Astrocyte (in vitro differentiated cells and primary cell): ENCODE results near the gene PPP2R2C. TPM values are rescaled to one million over a fixed set of nuclear protein-coding genes. Genes with fewer than 3 reads are reported as not detected.

ENCODE experiments used
- DNase-seq: peaks from one replicate; pipeline ENCODE4 v3.0.0-alpha.2; 2010; ENCODE audit warnings: low read depth
- FAIRE-seq: peaks from 2 replicates; lab custom pipeline; 2011; peaks lifted over from hg19 to GRCh38; lab: Jason Lieb, UNC
- H2AFZ ChIP-seq: 2 replicates; pipeline ENCODE4 v1.6.0; 2012; ENCODE audit warnings: low read depth, low read length, inconsistent platforms
- H3K27ac ChIP-seq: 2 replicates; pipeline ENCODE4 v1.5.1; 2011; ENCODE audit warnings: low read depth, low read length, inconsistent platforms
- H3K27me3 ChIP-seq: 2 replicates; pipeline ENCODE4 v1.6.0; 2011; ENCODE audit warnings: low read length, inconsistent platforms; ENCODE audit not compliant: insufficient read depth
- H3K36me3 ChIP-seq: 2 replicates; pipeline ENCODE4 v1.5.1; 2011; ENCODE audit warnings: low read length, inconsistent platforms; ENCODE audit not compliant: insufficient read depth
- H3K4me1 ChIP-seq: 2 replicates; pipeline ENCODE4 v1.5.1; 2011; ENCODE audit warnings: low read length, inconsistent platforms; ENCODE audit not compliant: insufficient read depth
- H3K4me2 ChIP-seq: 2 replicates; pipeline ENCODE4 v1.6.0; 2012; ENCODE audit warnings: low read length, inconsistent platforms
- H3K4me3 ChIP-seq: 2 replicates; pipeline ENCODE4 v1.5.1; 2011; ENCODE audit warnings: low read depth, mild to moderate bottlenecking, low read length, inconsistent platforms; ENCODE audit not compliant: insufficient read depth
- H3K79me2 ChIP-seq: 2 replicates; pipeline ENCODE4 v1.6.0; 2012; ENCODE audit warnings: mild to moderate bottlenecking, low read length, inconsistent platforms; ENCODE audit not compliant: insufficient read depth
- H3K9ac ChIP-seq: 2 replicates; pipeline ENCODE4 v1.6.0; 2012; ENCODE audit warnings: mild to moderate bottlenecking, low read length, inconsistent platforms
- H3K9me3 ChIP-seq: 2 replicates; pipeline ENCODE4 v1.5.1; 2012; ENCODE audit warnings: low read depth, mild to moderate bottlenecking, low read length, inconsistent platforms; ENCODE audit not compliant: insufficient read depth
- H4K20me1 ChIP-seq: 2 replicates; pipeline ENCODE4 v1.6.0; 2012; ENCODE audit warnings: low read length, inconsistent platforms; ENCODE audit not compliant: insufficient read depth
- H3K27ac Mint-ChIP-seq: one replicate; pipeline ENCODE4 v1.8.0; 2021; ENCODE audit warnings: mild to moderate bottlenecking, mixed read lengths; ENCODE audit not compliant: unreplicated experiment
- H3K27me3 Mint-ChIP-seq: one replicate; pipeline ENCODE4 v1.8.0; 2021; ENCODE audit warnings: low read depth, mixed read lengths; ENCODE audit not compliant: unreplicated experiment
- H3K36me3 Mint-ChIP-seq: one replicate; pipeline ENCODE4 v1.8.0; 2021; ENCODE audit warnings: low read depth, mixed read lengths; ENCODE audit not compliant: unreplicated experiment
- H3K4me1 Mint-ChIP-seq: one replicate; pipeline ENCODE4 v1.8.0; 2021; ENCODE audit warnings: low read depth, mixed read lengths; ENCODE audit not compliant: unreplicated experiment
- H3K4me3 Mint-ChIP-seq: one replicate; pipeline ENCODE4 v1.8.0; 2021; ENCODE audit warnings: mild to moderate bottlenecking, moderate library complexity, mixed read lengths; ENCODE audit not compliant: unreplicated experiment
- H3K9me3 Mint-ChIP-seq: one replicate; pipeline ENCODE4 v1.8.0; 2021; ENCODE audit warnings: mild to moderate bottlenecking, mixed read lengths; ENCODE audit not compliant: unreplicated experiment
- EZH2 ChIP-seq: IDR thresholded peaks from 2 replicates; pipeline ENCODE4 v1.6.1; 2012; ENCODE audit warnings: mild to moderate bottlenecking, low read length, inconsistent platforms; ENCODE audit not compliant: insufficient read depth
- total RNA-seq: library from RNA; stranded (reverse); gene quantifications from 2 replicates; pipeline ENCODE4 v1.2.1, GENCODE V29; 2021
- TF ChIP-seq, protein P1 (sequence below): IDR thresholded peaks from 2 replicates; pipeline ENCODE4 v1.5.1; 2011; ENCODE audit warnings: low read depth, mild to moderate bottlenecking, inconsistent platforms, low read length, moderate library complexity; ENCODE audit not compliant: insufficient read depth

Gene PPP2R2C
- total RNA-seq, 1 donor from 2014 or later, result 1.1 TPM

- TF ChIP-seq EZH2, result no peak
- TF ChIP-seq, protein P1, sequence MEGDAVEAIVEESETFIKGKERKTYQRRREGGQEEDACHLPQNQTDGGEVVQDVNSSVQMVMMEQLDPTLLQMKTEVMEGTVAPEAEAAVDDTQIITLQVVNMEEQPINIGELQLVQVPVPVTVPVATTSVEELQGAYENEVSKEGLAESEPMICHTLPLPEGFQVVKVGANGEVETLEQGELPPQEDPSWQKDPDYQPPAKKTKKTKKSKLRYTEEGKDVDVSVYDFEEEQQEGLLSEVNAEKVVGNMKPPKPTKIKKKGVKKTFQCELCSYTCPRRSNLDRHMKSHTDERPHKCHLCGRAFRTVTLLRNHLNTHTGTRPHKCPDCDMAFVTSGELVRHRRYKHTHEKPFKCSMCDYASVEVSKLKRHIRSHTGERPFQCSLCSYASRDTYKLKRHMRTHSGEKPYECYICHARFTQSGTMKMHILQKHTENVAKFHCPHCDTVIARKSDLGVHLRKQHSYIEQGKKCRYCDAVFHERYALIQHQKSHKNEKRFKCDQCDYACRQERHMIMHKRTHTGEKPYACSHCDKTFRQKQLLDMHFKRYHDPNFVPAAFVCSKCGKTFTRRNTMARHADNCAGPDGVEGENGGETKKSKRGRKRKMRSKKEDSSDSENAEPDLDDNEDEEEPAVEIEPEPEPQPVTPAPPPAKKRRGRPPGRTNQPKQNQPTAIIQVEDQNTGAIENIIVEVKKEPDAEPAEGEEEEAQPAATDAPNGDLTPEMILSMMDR, result no peak
- DNase-seq, result no peak
- FAIRE-seq, result no peak
- no peak overlapping the region for H2AFZ ChIP-seq
- H3K9me3 Mint-ChIP-seq, result peaks cover 3% of the 10 kb centered on the region
- H3K36me3 Mint-ChIP-seq, result no peaks in the 10 kb centered on the region
- no peak overlapping the region for H3K27ac Mint-ChIP-seq
- no peaks in the 10 kb centered on the region for H3K36me3 ChIP-seq
- H3K9me3 ChIP-seq, result no peaks in the 10 kb centered on the region
- peaks cover 2% of the 10 kb centered on the region for H3K4me1 Mint-ChIP-seq
- no peak overlapping the region for H3K27ac ChIP-seq
- H3K4me3 Mint-ChIP-seq, result no peak overlapping the region
- peaks cover 10% of the 10 kb centered on the region for H3K27me3 ChIP-seq
- peaks cover 52% of the 10 kb centered on the region for H3K27me3 Mint-ChIP-seq
- H3K9ac ChIP-seq, result no peak overlapping the region
- no peak overlapping the region for H3K4me3 ChIP-seq
- no peaks in the 10 kb centered on the region for H3K79me2 ChIP-seq
- H3K4me2 ChIP-seq, result no peak overlapping the region
- H3K4me1 ChIP-seq, result no peaks in the 10 kb centered on the region
- H4K20me1 ChIP-seq, result no peaks in the 10 kb centered on the region
These were observed 3.1 kb upstream of the PPP2R2C start for GRCh38 chr4:6475492-6476020.

DNA sequence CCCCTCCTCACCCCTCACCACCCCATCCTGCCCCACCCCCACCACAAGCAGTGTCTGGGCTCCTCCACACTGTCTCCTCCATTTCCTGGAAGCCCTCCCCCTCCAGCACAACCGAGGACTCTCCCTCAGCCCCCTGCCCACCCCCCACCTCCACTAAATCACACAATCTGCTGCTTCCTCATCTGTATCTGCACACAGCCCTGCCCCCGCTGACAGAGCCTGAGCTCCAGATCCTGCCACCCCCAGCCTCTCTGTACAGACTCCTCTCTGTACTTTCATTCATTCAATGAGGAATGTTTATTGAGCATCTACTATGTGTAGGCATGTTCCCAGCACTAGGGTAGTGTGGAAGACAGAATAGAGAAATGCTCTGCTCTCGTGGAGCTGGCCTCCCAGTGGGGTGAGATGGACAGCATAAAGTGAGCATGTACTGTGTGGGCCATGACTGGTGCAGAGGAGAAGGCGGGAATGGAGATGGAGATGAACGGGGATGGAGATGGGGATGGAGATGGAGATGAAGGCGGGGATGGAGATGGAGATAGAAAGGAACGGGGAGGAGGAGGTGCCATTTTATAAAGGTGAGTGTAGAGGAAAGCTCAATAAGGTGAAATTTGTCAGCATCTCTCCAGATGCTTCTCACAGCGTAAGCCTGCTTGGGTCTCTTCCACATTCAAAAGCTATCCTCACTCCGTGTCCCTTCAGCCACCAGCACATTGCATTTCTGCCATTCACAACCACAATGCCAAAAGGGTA lies 2.5 kb upstream of the PPP2R2C start:
- no peak for DNase-seq
- peaks cover 3% of the 10 kb centered on the region for H3K9me3 Mint-ChIP-seq
- peaks cover 17% of the 10 kb centered on the region for H3K27me3 ChIP-seq
- H2AFZ ChIP-seq, result no peak overlapping the region
- H3K4me1 ChIP-seq, result no peaks in the 10 kb centered on the region
- H3K27ac ChIP-seq, result no peak overlapping the region
- no peaks in the 10 kb centered on the region for H3K79me2 ChIP-seq
- TF ChIP-seq, protein P1, result no peak
- TF ChIP-seq EZH2, result no peak
- H3K4me3 Mint-ChIP-seq, result no peak overlapping the region
- H3K9me3 ChIP-seq, result no peaks in the 10 kb centered on the region
- H3K27ac Mint-ChIP-seq, result no peak overlapping the region
- no peaks in the 10 kb centered on the region for H3K4me1 Mint-ChIP-seq
- no peaks in the 10 kb centered on the region for H4K20me1 ChIP-seq
- H3K36me3 Mint-ChIP-seq, result no peaks in the 10 kb centered on the region
- no peak overlapping the region for H3K9ac ChIP-seq
- no peak for FAIRE-seq
- H3K27me3 Mint-ChIP-seq, result peaks cover 57% of the 10 kb centered on the region
- no peak overlapping the region for H3K4me3 ChIP-seq
- H3K4me2 ChIP-seq, result no peak overlapping the region
- H3K36me3 ChIP-seq, result no peaks in the 10 kb centered on the region

- Histone ChIP-seq H3K79me2 (no peaks in the 10 kb centered on the region), H4K20me1 (no peaks in the 10 kb centered on the region), H2AFZ (no peak overlapping the region), H3K4me1 (no peaks in the 10 kb centered on the region), H3K4me3 (no peak overlapping the region), H3K27me3 (peaks cover 20% of the 10 kb centered on the region), H3K9me3 (no peaks in the 10 kb centered on the region), H3K9ac (no peak overlapping the region), H3K36me3 (no peaks in the 10 kb centered on the region), H3K27ac (no peak overlapping the region), H3K4me2 (no peak overlapping the region)
- Mint-ChIP-seq H3K9me3 (peaks cover 3% of the 10 kb centered on the region), H3K4me1 (no peaks in the 10 kb centered on the region), H3K36me3 (no peaks in the 10 kb centered on the region), H3K4me3 (no peak overlapping the region), H3K27me3 (peaks cover 57% of the 10 kb centered on the region), H3K27ac (no peak overlapping the region)
- no peak for FAIRE-seq
- no peak for DNase-seq
- no peak for TF ChIP-seq EZH2
- TF ChIP-seq, protein P1, result peak; percentile 3
These were observed 1.7 kb upstream of the PPP2R2C start for GRCh38 chr4:6474053-6474568.
